Naive thymus-derived CD4-positive, alpha-beta T cell (primary cell): ENCODE data around the gene KRTAP15-1. TPM values are rescaled to one million over a fixed set of nuclear protein-coding genes. Genes with fewer than 3 reads are reported as not detected.

Source experiments
- ATAC-seq: fragments of 150-1000 bp; cut with Tn5 transposase; 2 replicates; pipeline ENCODE4 v1.10.0; 2021; ENCODE audit warnings: mild to moderate bottlenecking, moderate library complexity
- CTCF ChIA-PET: fragments of 350-600 bp; sonication (Branson Sonifier 250); formaldehyde crosslinking; loops from one replicate; lab custom pipeline; 2021; ENCODE audit warnings: antibody characterized with exemption; lab: Charles Lee
- POLR2A ChIA-PET: fragments of 350-600 bp; sonication (Branson Sonifier 250); formaldehyde crosslinking; loops from one replicate; lab custom pipeline; 2021; ENCODE audit warnings: antibody characterized with exemption, inconsistent platforms; lab: Charles Lee
- DNase-seq, 9 donors: peaks; one replicate each; pipeline versions ENCODE4 v3.0.0 to v3.0.0-alpha.2; 2020 to 2022; ENCODE audit warnings: mixed read lengths in 1 of 9
- H3K27ac ChIP-seq: one replicate; pipeline ENCODE4 v1.7.0; 2013; ENCODE audit warnings: mild to moderate bottlenecking, low read depth, low read length, moderate library complexity
- H3K27me3 ChIP-seq, 2 donors: one replicate each; pipeline ENCODE4 v1.7.0; 2013; ENCODE audit warnings: low read length in 2 of 2, mild to moderate bottlenecking in 2 of 2, moderate library complexity in 2 of 2; ENCODE audit not compliant: control insufficient read depth in 2 of 2, insufficient read depth in 2 of 2
- H3K36me3 ChIP-seq, 3 experiments: 1 replicate in 2 of 3; 2 replicates in 1 of 3; pipeline ENCODE4 v1.7.0; 2013; ENCODE audit warnings: low read length in 3 of 3, mild to moderate bottlenecking in 3 of 3, moderate library complexity in 1 of 3; ENCODE audit not compliant: insufficient read depth in 3 of 3, control insufficient read depth in 2 of 3
- H3K4me1 ChIP-seq, 2 donors: one replicate each; pipeline ENCODE4 v1.7.0; 2013; ENCODE audit warnings: low read length in 2 of 2, mild to moderate bottlenecking in 2 of 2, moderate library complexity in 1 of 2; ENCODE audit not compliant: control insufficient read depth in 2 of 2, insufficient read depth in 2 of 2
- H3K4me3 ChIP-seq: 2 replicates; pipeline ENCODE4 v1.7.0; 2013; ENCODE audit warnings: mild to moderate bottlenecking, low read length
- H3K9me3 ChIP-seq, 3 experiments: 1 replicate in 2 of 3; 2 replicates in 1 of 3; pipeline ENCODE4 v1.7.0; 2013; ENCODE audit warnings: low read length in 3 of 3; ENCODE audit not compliant: control insufficient read depth in 2 of 3
- H3K27ac Mint-ChIP-seq, 9 donors: one replicate each; pipeline ENCODE4 v1.8.0; 2020 to 2022; ENCODE audit warnings: mixed read lengths in 9 of 9, mild to moderate bottlenecking in 8 of 9, moderate library complexity in 5 of 9, inconsistent platforms in 2 of 9
- H3K27me3 Mint-ChIP-seq, 5 donors: one replicate each; pipeline ENCODE4 v1.8.0; 2021 to 2022; ENCODE audit warnings: mixed read lengths in 5 of 5, mild to moderate bottlenecking in 1 of 5
- H3K36me3 Mint-ChIP-seq, 5 donors: one replicate each; pipeline ENCODE4 v1.8.0; 2020 to 2022; ENCODE audit warnings: mixed read lengths in 5 of 5, mild to moderate bottlenecking in 3 of 5, inconsistent platforms in 1 of 5
- H3K4me1 Mint-ChIP-seq, 7 donors: one replicate each; pipeline ENCODE4 v1.8.0; 2020 to 2022; ENCODE audit warnings: mixed read lengths in 7 of 7, mild to moderate bottlenecking in 3 of 7, inconsistent platforms in 1 of 7
- H3K4me3 Mint-ChIP-seq, 10 donors: one replicate each; pipeline ENCODE4 v1.8.0; 2020 to 2022; ENCODE audit warnings: mild to moderate bottlenecking in 10 of 10, mixed read lengths in 10 of 10, moderate library complexity in 6 of 10, inconsistent platforms in 2 of 10
- H3K9me3 Mint-ChIP-seq, 11 donors: one replicate each; pipeline ENCODE4 v1.8.0; 2020 to 2022; ENCODE audit warnings: mixed read lengths in 11 of 11, mild to moderate bottlenecking in 4 of 11, inconsistent platforms in 1 of 11, moderate library complexity in 1 of 11
- intact Hi-C, 2 donors: fragments of 100-400 bp; cut with micrococcal nuclease; formaldehyde crosslinking; loops; one replicate each; pipeline ENCODE4 v1.15.1; 2023
- polyA plus RNA-seq, 2 donors: library from polyadenylated mRNA; unstranded; fragments of 300-500 nt; fragmentation: Illumina TruSeq; gene quantifications; one replicate each; pipeline ENCODE4 v1.2.3, GENCODE V29; 2021
- total RNA-seq, 6 experiments: library from RNA in 5 of 6; stranded (reverse) in 5 of 6; gene quantifications; 1 replicate in 5 of 6; 2 replicates in 1 of 6; pipeline ENCODE4 v1.2.3 and lab custom pipeline; 2021 to 2026

The KRTAP15-1 gene, protein sequence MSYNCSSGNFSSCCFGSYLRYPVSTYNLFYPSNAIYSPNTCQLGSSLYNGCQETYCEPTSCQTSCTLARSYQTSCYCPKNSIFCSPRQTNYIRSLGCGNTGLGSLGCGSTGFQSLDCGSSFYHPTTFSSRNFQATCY
- not detected for total RNA-seq
- polyA plus RNA-seq: not detected
- not detected for total RNA-seq (lab: John Stamatoyannopoulos, UW)

DNA sequence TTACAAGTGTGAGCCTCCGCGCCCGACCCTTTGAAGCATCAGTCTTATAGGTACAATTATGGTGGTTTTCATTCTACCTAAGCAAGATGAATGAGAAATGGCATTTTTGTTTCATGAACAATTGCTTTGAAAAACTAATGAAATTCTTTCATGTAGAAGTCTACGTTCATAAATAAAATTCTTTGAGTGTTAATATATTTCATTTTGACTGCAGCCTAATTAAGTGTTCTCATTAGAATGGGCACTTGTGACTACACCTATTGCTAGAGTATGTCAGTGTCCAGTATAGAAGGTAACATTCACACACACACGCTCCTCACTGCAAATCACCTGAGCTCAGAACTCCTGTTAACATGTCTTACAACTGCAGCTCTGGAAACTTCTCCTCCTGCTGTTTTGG is at the start of gene KRTAP15-1:
TSS of gene KRTAP15-1 (plus strand) at position 301 of the 400 bp plus-strand sequence. CDS start at position 354, 53 bp downstream.
- H3K4me3 Mint-ChIP-seq: no peak within 1 kb of the TSS
- ATAC-seq (no peak), DNase-seq (no peak)
- no peak within 1 kb of the TSS for H3K4me3 ChIP-seq
- no peaks in the 10 kb centered on the region for H3K36me3 ChIP-seq
- intact Hi-C loops: no loop called here
- no peaks in the 10 kb centered on the region for H3K4me1 Mint-ChIP-seq
- ChIA-PET CTCF (no interaction called here), POLR2A (no interaction called here)
- peaks cover 0 to 29% (median 11%) of the 10 kb centered on the region in 5 donors for H3K27me3 Mint-ChIP-seq
- no peaks in the 10 kb centered on the region for H3K4me1 ChIP-seq
- no peak within 1 kb of the TSS for H3K27ac Mint-ChIP-seq
- H3K27me3 ChIP-seq: no peaks in the 10 kb centered on the region
- H3K9me3 ChIP-seq: no peaks in the 10 kb centered on the region
- H3K36me3 Mint-ChIP-seq: no peaks in the 10 kb centered on the region
- no peak within 1 kb of the TSS for H3K27ac ChIP-seq
- peaks cover 0 to 3% (median 0%) of the 10 kb centered on the region in 11 donors for H3K9me3 Mint-ChIP-seq

DNA sequence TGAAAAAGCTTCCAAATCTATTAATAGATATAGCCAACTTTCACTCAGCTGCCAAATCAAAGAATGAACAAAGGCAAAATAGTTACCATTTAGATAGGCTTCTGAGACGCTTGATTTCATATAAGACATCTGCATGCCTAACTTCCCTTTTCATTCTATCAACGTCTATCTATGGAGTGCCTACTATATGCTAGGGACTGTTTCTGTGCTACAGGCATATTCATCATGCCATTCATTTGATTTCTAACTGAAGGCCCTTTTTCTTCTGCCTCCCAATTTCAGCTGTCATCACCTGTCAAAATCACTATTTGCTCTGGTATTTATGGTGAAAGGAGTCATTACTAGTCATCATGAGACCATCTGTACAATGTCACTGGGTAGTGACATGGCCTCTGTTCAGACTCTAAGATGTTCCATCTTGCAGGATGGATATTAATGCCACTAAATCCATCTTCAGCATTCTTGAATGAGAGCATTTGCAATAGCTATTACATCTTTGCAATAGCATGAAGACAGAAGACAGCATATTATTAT is 48.5 kb upstream of the KRTAP15-1 start:
- Mint-ChIP-seq H3K36me3 (peaks cover 0 to 5% (median 0%) of the 10 kb centered on the region in 5 donors), H3K27ac (no peak overlapping the region), H3K27me3 (peaks cover 0 to 18% (median 5%) of the 10 kb centered on the region in 5 donors), H3K4me1 (no peaks in the 10 kb centered on the region), H3K9me3 (peaks cover 0 to 21% (median 5%) of the 10 kb centered on the region in 11 donors), H3K4me3 (no peak overlapping the region)
- no peaks in the 10 kb centered on the region for H3K36me3 ChIP-seq
- H3K27me3 ChIP-seq: no peaks in the 10 kb centered on the region
- DNase-seq: no peak
- intact Hi-C loops: no loop called here
- H3K4me3 ChIP-seq: no peak overlapping the region
- H3K27ac ChIP-seq: no peak overlapping the region
- CTCF ChIA-PET: no interaction called here
- POLR2A ChIA-PET: no interaction called here
- H3K4me1 ChIP-seq: no peaks in the 10 kb centered on the region
- H3K9me3 ChIP-seq: no peaks in the 10 kb centered on the region
- ATAC-seq: no peak

DNA sequence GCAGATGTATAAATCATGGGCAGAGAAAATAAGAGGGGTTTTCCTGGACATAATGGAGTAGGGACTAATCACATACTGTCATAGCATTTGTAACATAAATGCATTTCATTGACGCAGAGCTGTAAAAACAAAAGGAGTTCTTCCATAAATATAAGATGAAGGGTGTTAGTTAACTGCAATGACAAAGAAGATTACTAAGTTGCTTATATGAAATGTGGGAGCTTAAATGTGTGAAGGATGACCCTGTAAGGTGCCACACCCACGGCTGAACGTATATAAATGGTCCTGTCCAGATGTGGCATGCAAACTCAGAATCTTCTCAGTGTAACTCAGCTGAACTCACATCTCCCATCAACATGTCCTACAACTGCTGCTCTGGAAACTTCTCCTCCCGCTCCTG is 44.3 kb upstream of the KRTAP15-1 start, which contains the start of gene KRTAP13-1:
TSS of gene KRTAP13-1 (plus strand) at position 301 of the 400 bp plus-strand sequence. CDS start at position 357, 56 bp downstream.
- Mint-ChIP-seq H3K9me3 (peaks cover 0 to 9% (median 0%) of the 10 kb centered on the region in 11 donors), H3K4me3 (no peak within 1 kb of the TSS), H3K4me1 (no peaks in the 10 kb centered on the region), H3K27ac (no peak within 1 kb of the TSS), H3K36me3 (no peaks in the 10 kb centered on the region), H3K27me3 (peaks cover 0 to 12% (median 6%) of the 10 kb centered on the region in 5 donors)
- Histone ChIP-seq H3K4me1 (no peaks in the 10 kb centered on the region), H3K36me3 (no peaks in the 10 kb centered on the region), H3K27me3 (no peaks in the 10 kb centered on the region), H3K4me3 (no peak within 1 kb of the TSS), H3K9me3 (no peaks in the 10 kb centered on the region), H3K27ac (no peak within 1 kb of the TSS)
- DNase-seq: no peak
- ChIA-PET CTCF (no interaction called here), POLR2A (interaction anchor here (0.6 kb wide), 1 partner anchor 20 kb away, joined by 3 read pairs; no protein-coding TSS in a partner anchor)
- intact Hi-C loops: no loop called here
- no peak for ATAC-seq

DNA sequence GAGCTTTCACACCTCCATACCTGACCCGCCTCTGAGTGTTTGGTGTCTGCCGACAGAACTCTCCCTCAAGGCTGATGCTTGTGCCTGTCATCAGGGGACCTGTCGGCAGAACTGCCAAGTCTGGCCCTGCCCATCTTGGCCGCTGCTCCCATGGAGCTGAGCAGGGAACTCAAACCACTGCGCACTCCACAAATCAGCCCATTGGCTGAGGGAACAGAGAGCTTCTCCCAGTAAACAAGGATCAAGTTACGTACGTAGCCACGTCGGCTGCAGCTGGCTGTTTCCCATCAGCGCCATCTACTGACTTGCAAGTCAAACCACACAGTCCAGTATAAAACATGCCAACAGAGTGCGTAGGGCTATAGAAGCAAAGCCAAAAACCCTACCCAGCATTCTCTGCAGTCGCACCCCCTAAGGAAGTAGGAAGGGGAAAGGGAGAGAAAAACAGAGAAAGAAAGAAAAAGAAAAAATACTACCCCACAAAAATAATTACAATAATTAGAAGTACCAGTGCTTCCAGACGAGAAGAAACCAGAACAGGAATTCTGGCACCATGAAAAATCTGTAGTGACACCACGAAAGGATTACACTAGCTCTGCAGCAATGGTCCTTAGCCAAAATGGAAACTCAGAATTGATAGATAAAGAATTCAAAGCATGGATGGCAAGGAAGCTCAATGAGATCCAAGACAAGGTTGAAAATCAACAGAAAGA is 31.1 kb upstream of the KRTAP15-1 start:
- POLR2A ChIA-PET: no interaction called here
- H3K36me3 Mint-ChIP-seq: peaks cover 0 to 6% (median 0%) of the 10 kb centered on the region in 5 donors
- DNase-seq (no peak), ATAC-seq (no peak)
- intact Hi-C loops: no loop called here
- Histone ChIP-seq H3K4me1 (no peaks in the 10 kb centered on the region), H3K4me3 (no peak overlapping the region), H3K27ac (no peak overlapping the region), H3K9me3 (peaks cover 0 to 6% (median 0%) of the 10 kb centered on the region in 3 experiments), H3K27me3 (no peaks in the 10 kb centered on the region), H3K36me3 (no peaks in the 10 kb centered on the region)
- peaks cover 0 to 29% (median 8%) of the 10 kb centered on the region in 11 donors for H3K9me3 Mint-ChIP-seq
- H3K4me3 Mint-ChIP-seq: peak overlapping the region in 2 of 10 donors; percentile 39 to 68
- H3K27me3 Mint-ChIP-seq: peaks cover 7 to 26% (median 20%) of the 10 kb centered on the region in 5 donors
- no peak overlapping the region for H3K27ac Mint-ChIP-seq
- H3K4me1 Mint-ChIP-seq: peaks cover 0 to 4% (median 0%) of the 10 kb centered on the region in 7 donors
- CTCF ChIA-PET: no interaction called here

DNA sequence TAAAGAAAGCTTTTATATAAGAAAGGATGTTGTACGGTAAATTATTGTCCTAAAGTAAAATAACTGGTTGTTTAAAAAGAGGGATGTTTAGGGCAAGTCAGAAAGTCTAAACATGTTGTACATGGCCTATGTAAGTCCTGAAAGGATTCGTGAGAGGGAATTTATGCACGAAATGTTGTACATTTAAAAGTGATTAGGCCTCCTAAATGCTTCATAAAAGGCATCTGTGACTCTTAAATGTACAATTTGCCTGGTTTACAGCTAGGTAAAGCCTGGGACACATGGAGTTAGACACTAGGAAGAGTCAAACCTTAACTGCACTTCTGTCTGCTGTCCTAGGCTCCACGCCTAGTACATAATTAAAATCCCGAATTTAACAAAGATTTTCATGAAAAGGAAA is 24.1 kb upstream of the KRTAP15-1 start:
- peaks cover 0 to 8% (median 0%) of the 10 kb centered on the region in 5 donors for H3K27me3 Mint-ChIP-seq
- no peaks in the 10 kb centered on the region for H3K4me1 Mint-ChIP-seq
- H3K36me3 ChIP-seq: no peaks in the 10 kb centered on the region
- no peaks in the 10 kb centered on the region for H3K4me1 ChIP-seq
- no peak for DNase-seq
- no peak for ATAC-seq
- ChIA-PET POLR2A (interaction anchor here (0.7 kb wide), 1 partner anchor 20 kb away, joined by 3 read pairs; the partner anchor contains the start of gene KRTAP13-1), CTCF (no interaction called here)
- no peak overlapping the region for H3K4me3 ChIP-seq
- H3K27ac ChIP-seq: no peak overlapping the region
- H3K36me3 Mint-ChIP-seq: no peaks in the 10 kb centered on the region
- H3K9me3 Mint-ChIP-seq: peaks cover 0 to 14% (median 0%) of the 10 kb centered on the region in 11 donors
- H3K27me3 ChIP-seq: no peaks in the 10 kb centered on the region
- intact Hi-C loops: no loop called here
- no peak overlapping the region for H3K27ac Mint-ChIP-seq
- H3K4me3 Mint-ChIP-seq: no peak overlapping the region
- H3K9me3 ChIP-seq: peaks cover 0 to 4% (median 0%) of the 10 kb centered on the region in 3 experiments

DNA sequence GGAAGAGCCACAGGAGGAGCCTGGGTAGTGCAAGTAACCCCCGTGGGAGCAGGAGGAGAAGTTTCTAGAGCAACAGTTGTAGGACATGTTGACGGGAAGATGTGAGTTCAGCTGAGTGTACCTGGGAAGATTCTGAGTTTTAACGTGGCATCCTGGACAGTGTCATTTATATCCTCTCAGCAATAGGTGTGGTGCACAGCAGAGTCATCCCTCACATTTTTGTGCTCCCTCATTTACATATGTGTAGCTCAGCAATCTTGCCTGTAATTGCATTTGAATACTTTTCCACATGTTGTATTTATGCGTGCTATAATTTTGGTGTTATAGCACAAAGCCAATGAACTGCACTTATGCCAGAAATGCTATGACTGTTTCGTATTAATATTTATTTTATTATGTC is 14.2 kb upstream of the KRTAP15-1 start, which contains the start of gene KRTAP13-3:
TSS of gene KRTAP13-3 (minus strand) at position 101 of the 400 bp plus-strand sequence. CDS start at position 87, 14 bp downstream.
- no peaks in the 10 kb centered on the region for H3K36me3 Mint-ChIP-seq
- H3K4me3 Mint-ChIP-seq: no peak within 1 kb of the TSS
- ChIA-PET POLR2A (no interaction called here), CTCF (no interaction called here)
- ATAC-seq (no peak), DNase-seq (no peak)
- H3K9me3 ChIP-seq: no peaks in the 10 kb centered on the region
- H3K4me1 Mint-ChIP-seq: no peaks in the 10 kb centered on the region
- H3K4me1 ChIP-seq: no peaks in the 10 kb centered on the region
- no peaks in the 10 kb centered on the region for H3K36me3 ChIP-seq
- H3K4me3 ChIP-seq: no peak within 1 kb of the TSS
- H3K27me3 ChIP-seq: no peaks in the 10 kb centered on the region
- no peak within 1 kb of the TSS for H3K27ac Mint-ChIP-seq
- no peak within 1 kb of the TSS for H3K27ac ChIP-seq
- peaks cover 0 to 18% (median 4%) of the 10 kb centered on the region in 5 donors for H3K27me3 Mint-ChIP-seq
- intact Hi-C loops: no loop called here
- peaks cover 0 to 4% (median 0%) of the 10 kb centered on the region in 11 donors for H3K9me3 Mint-ChIP-seq
